Renal cortical epithelial cell (primary cell): ENCODE results near the gene MAPK1. TPM values are rescaled to one million over a fixed set of nuclear protein-coding genes. Genes with fewer than 3 reads are reported as not detected.
"Not testable (repeated sequence)": the region's sequence is repeated elsewhere in the genome, so short reads cannot be mapped to it uniquely, and the experiment has no call there.

Experiments used
- DNase-seq: peaks from one replicate; pipeline ENCODE4 v3.0.0-alpha.2; 2011; ENCODE audit warnings: low read depth
- total RNA-seq: library from RNA; depleted of rRNA; stranded (reverse); fragments of >200 nt; gene quantifications from 2 replicates; pipeline ENCODE4 v1.2.3, GENCODE V29; 2014

MAPK1 gene
- total RNA-seq, 1 donor from 2014 or later = 93.1 TPM

DNA sequence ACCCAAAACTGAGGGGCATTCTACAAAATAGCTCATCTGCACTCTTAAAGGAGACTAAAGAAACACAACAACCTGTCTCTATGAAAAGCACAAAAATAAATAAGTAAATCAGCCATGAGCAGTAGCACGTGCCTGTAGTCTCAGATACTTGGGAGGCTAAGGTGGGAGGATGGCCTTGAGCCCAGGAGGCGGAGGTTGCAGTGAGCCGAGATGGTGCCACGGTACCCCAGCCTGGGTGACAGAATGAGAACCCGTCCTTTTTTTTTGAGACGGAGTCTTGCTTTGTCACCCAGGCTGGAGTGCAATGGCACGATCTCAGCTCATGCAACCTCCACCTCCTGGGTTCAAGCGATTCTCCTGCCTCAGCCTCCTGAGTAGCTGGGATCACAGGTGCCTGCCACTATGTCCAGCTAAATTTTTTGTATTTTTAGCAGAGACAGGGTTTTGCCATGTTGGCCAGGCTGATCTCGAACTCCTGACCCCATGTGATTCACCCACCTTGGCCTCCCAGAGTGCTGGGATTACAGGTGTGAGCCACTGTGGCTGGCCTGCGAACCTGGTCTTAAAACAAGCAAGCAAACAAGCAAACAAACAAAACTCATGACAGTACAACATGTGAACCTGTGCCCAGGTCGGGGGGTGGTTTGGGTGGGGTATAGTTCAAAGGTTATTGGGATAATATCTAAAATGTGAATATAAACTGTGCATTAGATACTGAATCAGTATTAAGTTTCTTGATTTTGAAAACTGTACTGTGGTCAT is 76.4 kb downstream of the MAPK1 start:
- not testable (repeated sequence) for DNase-seq

GRCh38 chr22:21790359-21790758 is 77.1 kb downstream of the MAPK1 start:
- DNase-seq = no peak

DNA sequence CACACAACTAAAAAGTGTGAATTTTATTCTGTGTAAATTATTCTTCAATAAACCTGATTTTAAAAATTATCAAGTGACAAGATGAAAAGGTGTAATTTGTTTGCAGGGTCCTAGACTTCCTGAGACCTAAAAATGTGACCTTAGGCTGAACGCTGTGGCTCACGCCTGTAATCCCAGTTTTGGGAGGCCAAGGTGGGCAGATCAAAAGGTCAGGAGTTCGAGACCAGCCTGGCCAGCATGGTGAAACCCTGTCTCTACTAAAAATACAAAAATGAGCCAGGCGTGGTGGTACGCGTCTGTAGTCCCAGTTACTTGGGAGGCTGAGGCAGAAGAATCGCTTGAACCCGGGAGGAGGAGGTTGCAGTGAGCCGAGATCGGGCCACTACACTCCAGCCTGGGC is 79.9 kb downstream of the MAPK1 start:
- not testable (repeated sequence) for DNase-seq

GRCh38 chr22:21780259-21780658 is 87.2 kb downstream of the MAPK1 start:
- DNase-seq = no peak

DNA sequence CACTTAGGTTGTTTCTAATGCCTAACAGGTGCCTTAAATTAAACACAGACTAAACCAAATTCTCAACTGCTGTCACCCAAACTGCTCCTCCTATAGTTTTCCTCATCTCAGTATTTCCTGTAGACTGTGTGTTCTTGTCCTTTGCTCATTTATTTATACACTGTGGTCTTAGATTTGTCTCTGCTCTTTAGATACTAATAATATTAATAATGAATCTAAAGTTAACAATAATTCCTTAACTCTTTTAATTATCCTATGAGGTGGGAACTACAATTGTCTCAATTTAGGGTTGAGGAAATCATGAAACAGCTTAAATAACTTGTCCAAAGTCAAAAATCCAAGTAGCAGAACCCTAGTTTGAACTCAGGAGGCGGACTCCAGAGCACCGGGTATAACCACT is 88.0 kb downstream of the MAPK1 start:
- DNase-seq = no peak

DNA sequence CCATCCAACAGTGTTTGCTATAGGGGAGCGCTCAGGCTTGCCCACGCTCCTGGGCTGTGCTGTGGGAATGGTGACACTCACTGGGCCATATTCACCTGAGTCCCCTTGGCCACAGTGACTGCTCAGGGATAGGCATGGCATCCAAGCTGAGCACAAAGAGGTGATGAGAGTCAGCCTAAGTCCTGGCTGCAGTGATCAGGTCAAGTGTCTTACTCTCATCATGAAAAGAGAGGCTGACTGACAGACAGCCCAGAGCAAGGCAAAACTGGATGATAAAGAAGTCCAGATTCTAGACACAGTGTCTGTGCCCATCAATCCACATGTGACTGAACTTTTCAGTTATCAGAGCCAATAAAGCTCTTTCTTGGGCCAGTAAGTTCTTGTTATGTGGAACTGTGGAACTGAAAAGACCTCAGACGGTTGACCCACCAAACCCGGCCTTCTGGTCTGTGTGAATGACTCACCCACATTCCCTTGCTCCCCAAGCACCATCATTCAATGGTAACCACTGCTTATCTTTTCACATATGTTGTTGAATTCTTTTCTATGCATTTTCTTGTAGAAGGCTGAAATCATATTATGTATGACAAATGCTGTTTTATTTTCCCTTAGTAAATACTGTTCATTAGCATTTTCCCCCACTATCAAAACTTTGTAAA is 88.6 kb downstream of the MAPK1 start:
- DNase-seq = peak; percentile 82

DNA sequence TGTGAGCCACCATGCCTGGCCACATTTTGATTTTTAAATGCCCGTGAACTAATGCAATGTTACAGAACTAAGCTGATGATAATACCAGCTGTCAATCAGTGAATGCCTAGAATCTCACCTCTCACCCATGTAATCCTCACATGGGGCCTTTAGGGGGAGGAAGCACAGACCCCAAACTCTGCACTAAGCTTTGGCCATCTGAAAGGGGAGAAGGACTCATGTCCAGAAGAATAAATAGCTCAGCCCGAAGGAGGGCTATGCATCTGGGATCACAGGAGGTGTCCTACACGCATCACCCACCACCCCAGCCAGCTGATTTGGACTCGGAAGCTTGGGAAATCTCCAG is 95.8 kb downstream of the MAPK1 start:
- DNase-seq = no peak

- no peak for DNase-seq
These were observed 99.0 kb downstream of the MAPK1 start for GRCh38 chr22:21768435-21768834.

DNA sequence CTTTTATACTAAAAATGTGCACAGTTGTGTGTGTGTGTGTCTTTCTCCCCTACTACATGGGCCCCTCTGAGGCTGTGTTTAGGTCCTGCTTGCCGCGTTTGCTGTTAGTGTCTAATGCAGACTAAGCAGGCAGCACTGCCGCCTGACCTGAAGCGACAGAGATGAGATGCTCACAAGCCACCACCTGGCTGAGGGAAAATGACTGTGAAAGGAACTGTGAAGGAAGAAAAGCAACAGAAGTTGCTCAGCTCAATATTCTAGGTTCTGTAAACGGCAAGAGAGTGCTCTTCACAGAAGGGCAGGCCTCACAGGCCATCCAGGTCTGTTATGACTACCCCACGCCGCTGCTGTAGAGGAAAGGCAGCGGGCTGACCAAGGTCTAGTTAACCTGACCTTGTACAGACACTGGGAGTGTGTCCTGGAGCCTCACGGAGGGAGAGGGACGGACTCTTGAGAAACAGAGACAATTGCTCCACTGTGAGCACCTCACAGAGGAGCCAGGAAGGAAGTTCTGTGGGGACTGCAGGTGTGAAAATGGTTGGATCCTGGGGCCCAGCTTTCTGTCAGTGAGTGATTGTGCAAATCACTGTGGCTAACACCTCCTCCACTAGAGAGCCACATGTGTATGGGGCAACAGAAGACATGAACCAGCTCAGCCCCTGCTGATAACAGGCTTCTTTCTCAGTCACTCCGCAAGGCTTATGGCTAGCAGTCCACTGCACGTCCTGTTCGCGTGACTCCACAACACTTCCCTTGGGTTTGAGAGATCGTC is 100.6 kb downstream of the MAPK1 start:
- DNase-seq = no peak

GRCh38 chr22:21765909-21766529 is 101.4 kb downstream of the MAPK1 start:
- no peak for DNase-seq

- DNase-seq = no peak
These were observed 103.2 kb downstream of the MAPK1 start for GRCh38 chr22:21764038-21764804.

DNA sequence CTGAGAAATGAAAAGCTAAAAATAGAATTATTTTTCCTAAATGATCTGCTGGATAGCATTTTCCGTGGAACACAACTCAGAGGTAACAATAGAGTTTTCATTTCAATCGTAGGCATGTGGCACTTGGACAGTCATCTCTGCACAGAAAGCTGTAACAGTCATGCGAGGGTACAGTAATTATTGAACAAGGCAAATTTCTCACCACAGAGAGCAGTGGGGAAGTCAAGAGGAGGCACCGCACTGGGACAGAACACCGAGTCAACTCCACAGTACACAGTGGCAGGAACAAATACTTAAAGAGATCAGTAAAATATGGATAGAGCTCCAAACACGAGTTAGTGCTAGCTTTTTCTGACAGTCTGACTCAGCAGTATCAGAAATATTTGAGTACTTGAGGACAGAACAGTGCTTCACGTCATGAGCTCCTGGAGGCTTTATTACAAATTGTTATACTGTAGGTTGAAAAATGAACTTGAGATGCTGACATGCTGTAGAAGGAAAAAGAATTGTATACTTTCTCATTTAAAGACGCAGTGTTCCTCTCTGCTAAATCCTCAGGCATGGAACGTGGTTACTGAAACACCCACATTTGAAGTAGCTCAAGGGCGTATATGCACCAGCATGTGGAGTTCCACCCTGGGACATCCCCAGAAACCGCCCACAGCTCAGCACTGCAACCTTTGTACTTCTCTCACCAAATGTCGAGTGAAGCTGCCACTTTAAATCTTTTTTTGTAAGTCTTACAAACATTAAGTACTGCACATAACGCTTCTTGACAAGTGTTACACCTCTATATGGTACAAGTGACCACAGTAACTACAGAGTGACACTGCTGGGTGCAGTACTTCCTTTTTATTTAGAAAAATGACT is 104.5 kb downstream of the MAPK1 start:
- no peak for DNase-seq

GRCh38 chr22:21761994-21762680 is 105.3 kb downstream of the MAPK1 start:
- DNase-seq = no peak

GRCh38 chr22:21761086-21761485 is 106.4 kb downstream of the MAPK1 start:
- DNase-seq = no peak

- DNase-seq = peak; percentile 19
These were observed 106.8 kb downstream of the MAPK1 start for GRCh38 chr22:21760640-21761039.

DNA sequence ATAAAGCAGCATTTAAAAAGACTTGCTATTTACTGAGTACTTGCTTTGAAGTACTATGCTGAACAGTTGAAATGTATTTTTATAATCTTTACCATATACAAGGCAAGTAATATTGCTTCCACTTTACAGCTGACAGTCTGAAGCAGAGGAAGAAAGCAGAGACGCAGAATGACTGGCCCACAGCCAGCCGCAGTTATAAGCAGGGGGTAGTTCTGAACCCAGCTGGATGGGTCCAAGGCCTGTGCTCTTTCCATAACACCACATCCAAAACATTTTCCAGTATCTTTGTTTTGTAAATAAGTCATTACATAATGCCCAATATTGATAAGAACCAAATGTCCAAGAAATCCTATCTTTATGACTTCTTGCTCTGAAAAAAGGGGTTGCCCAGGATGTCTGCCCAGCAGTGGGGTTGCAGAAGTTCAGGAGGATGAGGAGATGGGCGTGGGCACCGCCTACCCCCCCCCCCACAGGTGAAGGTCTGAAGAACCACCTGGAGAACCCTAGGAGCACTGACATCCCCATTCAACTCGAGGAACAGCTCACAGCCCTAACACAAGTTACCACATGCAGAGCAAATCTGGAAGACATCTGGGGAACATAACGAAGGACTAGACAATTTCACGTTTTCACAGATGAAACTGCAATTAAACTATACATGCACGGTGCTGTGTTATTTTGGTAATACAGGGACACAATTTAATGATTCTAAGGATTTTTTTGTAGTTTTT is 107.6 kb downstream of the MAPK1 start:
- no peak for DNase-seq

- DNase-seq = no peak
These were observed 108.4 kb downstream of the MAPK1 start for GRCh38 chr22:21759093-21759492.

GRCh38 chr22:21758091-21758864 is 109.2 kb downstream of the MAPK1 start:
- DNase-seq = no peak
